K562 (cell line): ENCODE results near the gene E2F1. TPM values are rescaled to one million over a fixed set of nuclear protein-coding genes. Genes with fewer than 3 reads are reported as not detected.

ENCODE experiments used
- CHD2 ChIP-seq: IDR thresholded peaks from 2 replicates; pipeline ENCODE4 v1.6.1; 2011; ENCODE audit warnings: low read depth, low read length
- CTCF ChIP-seq, 3 experiments: IDR thresholded peaks in 2 of 3; conservative IDR thresholded peaks in 1 of 3; 2 replicates each; pipeline ENCODE4 v1.5.1; 2011 to 2012; ENCODE audit warnings: low read length in 3 of 3, mild to moderate bottlenecking in 3 of 3, control low read depth in 2 of 3, improper control_type of control experiment in 1 of 3, inconsistent platforms in 1 of 3, low read depth in 1 of 3, mixed read lengths in 1 of 3, moderate library complexity in 1 of 3; ENCODE audit not compliant: insufficient read depth in 2 of 3
- ESRRA ChIP-seq: fragments of 450-650 bp; IDR thresholded peaks from 2 replicates; pipeline ENCODE4 v1.6.1; 2014; ENCODE audit warnings: low read depth, mild to moderate bottlenecking, moderate library complexity, borderline replicate concordance
- MAFK ChIP-seq: IDR thresholded peaks from 2 replicates; pipeline ENCODE4 v1.6.1; 2011; ENCODE audit warnings: low read length, improper control_type of control experiment
- MXI1 ChIP-seq: IDR thresholded peaks from 2 replicates; pipeline ENCODE4 v1.6.1; 2011; ENCODE audit warnings: low read depth, mild to moderate bottlenecking, improper control_type of control experiment, low read length
- NFE2 ChIP-seq: IDR thresholded peaks from 2 replicates; pipeline ENCODE4 v1.6.1; 2014; ENCODE audit warnings: antibody characterized with exemption, low read depth
- OTX1 ChIP-seq: fragments of 450-650 bp; formaldehyde crosslinking; IDR thresholded peaks from 2 replicates; pipeline ENCODE4 v1.4.0; 2022; ENCODE audit warnings: mild to moderate bottlenecking
- PCBP1 ChIP-seq: fragments of 200-400 bp; formaldehyde crosslinking; IDR thresholded peaks from 2 replicates; pipeline ENCODE4 v1.6.1; 2018; ENCODE audit warnings: mild to moderate bottlenecking, low read depth, low read length; ENCODE audit not compliant: poor library complexity, severe bottlenecking
- PHB2 ChIP-seq: fragments of 450-650 bp; IDR thresholded peaks from 2 replicates; pipeline ENCODE4 v1.6.1; 2017; ENCODE audit warnings: low read depth
- PRMT5 ChIP-seq: sonication (generic); formaldehyde crosslinking; IDR thresholded peaks from 2 replicates; pipeline ENCODE4 v1.5.0; 2020; ENCODE audit warnings: missing genetic modification reagents
- RBFOX2 ChIP-seq: fragments of 200-400 bp; formaldehyde crosslinking; IDR thresholded peaks from 2 replicates; pipeline ENCODE4 v1.6.1; 2017; ENCODE audit warnings: low read depth, mild to moderate bottlenecking, low read length, moderate library complexity
- SMARCA4 ChIP-seq: fragments of 450-650 bp; IDR thresholded peaks from 2 replicates; pipeline ENCODE4 v1.6.1; 2016
- SMARCE1 ChIP-seq: fragments of 450-650 bp; IDR thresholded peaks from 2 replicates; pipeline ENCODE4 v1.7.1; 2016; ENCODE audit warnings: mild to moderate bottlenecking
- SOX6 ChIP-seq: fragments of 450-650 bp; IDR thresholded peaks from 2 replicates; pipeline ENCODE4 v1.6.1; 2014; ENCODE audit warnings: mild to moderate bottlenecking
- UBTF ChIP-seq, 2 experiments: IDR thresholded peaks; 2 replicates each; pipeline ENCODE4 v1.6.1; 2012; ENCODE audit warnings: improper control_type of control experiment in 2 of 2, low read depth in 2 of 2, low read length in 2 of 2, borderline replicate concordance in 1 of 2
- ZFP36 ChIP-seq: fragments of 150-350 bp; IDR thresholded peaks from 2 replicates; pipeline ENCODE4 v1.6.1; 2018; ENCODE audit warnings: low read length, low read depth; ENCODE audit not compliant: partially characterized antibody
- ZKSCAN8 ChIP-seq: fragments of 200-800 bp; sonication (Bioruptor generic); IDR thresholded peaks from 2 replicates; pipeline ENCODE4 v1.6.1; 2016; ENCODE audit warnings: missing genetic modification characterization, missing compliant biosample characterization
- ZNF639 ChIP-seq, 2 experiments: fragments of 200-800 bp in 1 of 2; sonication (Bioruptor generic) in 1 of 2; sonication (generic) in 1 of 2; formaldehyde crosslinking in 1 of 2; IDR thresholded peaks in 1 of 2; conservative IDR thresholded peaks in 1 of 2; 2 replicates each; pipeline versions ENCODE4 v1.5.0 to v1.6.1; 2016 to 2020; ENCODE audit warnings: missing compliant biosample characterization in 1 of 2, missing genetic modification characterization in 1 of 2, missing genetic modification reagents in 1 of 2
- polyA plus RNA-seq, 8 experiments: library from polyadenylated mRNA; depleted of rRNA in 4 of 8; stranded (reverse) in 5 of 8; unstranded in 3 of 8; fragments of >200 nt; fragmentation: Nextera tagmentation in 2 of 8; fragmentation: Illumina TruSeq in 1 of 8; extraction: Ambion mirVana in 2 of 8; extraction: Trizol in 1 of 8; gene quantifications; 2 replicates each; pipeline versions ENCODE4 v1.2.1 to v1.2.3, GENCODE V29; 2011 to 2014; ENCODE audit warnings: inconsistent platforms in 1 of 8, missing spikeins in 1 of 8
- total RNA-seq, 7 experiments: library from RNA; depleted of rRNA in 6 of 7; stranded (reverse); fragments of >200 nt in 6 of 7; fragmentation: Illumina TruSeq in 2 of 7; extraction: Trizol in 2 of 7; gene quantifications; 2 replicates each; pipeline versions ENCODE4 v1.2.1 to v1.2.3, GENCODE V29; 2011 to 2021; ENCODE audit warnings: low replicate concordance in 1 of 7
- TF ChIP-seq, protein P1 (sequence below): sonication (generic); IDR thresholded peaks from 2 replicates; pipeline ENCODE4 v1.6.1; 2016
- TF ChIP-seq, protein P2 (sequence below): sonication (generic); formaldehyde crosslinking; IDR thresholded peaks from 2 replicates; pipeline ENCODE4 v1.8.1; 2022; ENCODE audit warnings: missing genetic modification reagents

E2F1 gene
- total and polyA plus RNA-seq, 9 of the 15 experiments (the other 6 are each of a cell fraction or from before 2014, with no cell fraction given), result 0.14 to 30.6 (median 13.1) TPM

GRCh38 chr20:33673410-33674293 is 12.5 kb downstream of the E2F1 start (continued):
- TF ChIP-seq UBTF (IDR thresholded peaks at IDR 0.05; ENCODE audit: borderline replicate concordance in 1 of 2, low read depth in 2 of 2, low read length in 2 of 2), result no peak
- TF ChIP-seq PCBP1, result peak; percentile 4
- no peak for TF ChIP-seq PRMT5 (CRISPR knock-in tag)
- peak; percentile 51 for TF ChIP-seq RBFOX2
- TF ChIP-seq OTX1 (CRISPR knock-in tag), result no peak
- TF ChIP-seq ZNF639 (CRISPR knock-in tag; conservative IDR thresholded peaks at IDR 0.05 in 1 of 2, IDR thresholded peaks at IDR 0.05 in 1 of 2), result 0 out of 4 replicates have a peak, but pooled peaks of 1 of the 2 experiments have one; percentile 16
- TF ChIP-seq MXI1, result 0 out of 2 replicates have a peak, but pooled peaks have one; percentile 6
- no peak for TF ChIP-seq CHD2
- TF ChIP-seq MAFK, result peak; percentile 60; the same call in 1 of the 2 replicates
- TF ChIP-seq ZKSCAN8 (CRISPR knock-in tag), result no peak
- TF ChIP-seq SMARCA4, result peak; percentile 40; the same call in 1 of the 2 replicates
- TF ChIP-seq SMARCE1, result peak; percentile 33; the same call in 1 of the 2 replicates
- TF ChIP-seq, protein P1, sequence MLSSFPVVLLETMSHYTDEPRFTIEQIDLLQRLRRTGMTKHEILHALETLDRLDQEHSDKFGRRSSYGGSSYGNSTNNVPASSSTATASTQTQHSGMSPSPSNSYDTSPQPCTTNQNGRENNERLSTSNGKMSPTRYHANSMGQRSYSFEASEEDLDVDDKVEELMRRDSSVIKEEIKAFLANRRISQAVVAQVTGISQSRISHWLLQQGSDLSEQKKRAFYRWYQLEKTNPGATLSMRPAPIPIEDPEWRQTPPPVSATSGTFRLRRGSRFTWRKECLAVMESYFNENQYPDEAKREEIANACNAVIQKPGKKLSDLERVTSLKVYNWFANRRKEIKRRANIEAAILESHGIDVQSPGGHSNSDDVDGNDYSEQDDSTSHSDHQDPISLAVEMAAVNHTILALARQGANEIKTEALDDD, result no peak
- no peak for TF ChIP-seq PHB2
- no peak for TF ChIP-seq SOX6
- peak; percentile 93 for TF ChIP-seq NFE2
- TF ChIP-seq, protein P2, sequence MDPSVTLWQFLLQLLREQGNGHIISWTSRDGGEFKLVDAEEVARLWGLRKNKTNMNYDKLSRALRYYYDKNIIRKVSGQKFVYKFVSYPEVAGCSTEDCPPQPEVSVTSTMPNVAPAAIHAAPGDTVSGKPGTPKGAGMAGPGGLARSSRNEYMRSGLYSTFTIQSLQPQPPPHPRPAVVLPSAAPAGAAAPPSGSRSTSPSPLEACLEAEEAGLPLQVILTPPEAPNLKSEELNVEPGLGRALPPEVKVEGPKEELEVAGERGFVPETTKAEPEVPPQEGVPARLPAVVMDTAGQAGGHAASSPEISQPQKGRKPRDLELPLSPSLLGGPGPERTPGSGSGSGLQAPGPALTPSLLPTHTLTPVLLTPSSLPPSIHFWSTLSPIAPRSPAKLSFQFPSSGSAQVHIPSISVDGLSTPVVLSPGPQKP, result no peak
- peak; percentile 9; the same call in 1 of the 2 replicates for TF ChIP-seq ESRRA
- TF ChIP-seq ZFP36, result peak; percentile 40
- TF ChIP-seq CTCF (IDR thresholded peaks at IDR 0.05 in 2 of 3, conservative IDR thresholded peaks at IDR 0.05 in 1 of 3; ENCODE audit: insufficient read depth in 2 of 3, low read depth in 1 of 3, low read length in 3 of 3), result no peak
